ENCODE data around the gene RABL6. TPM values are rescaled to one million over a fixed set of nuclear protein-coding genes. Genes with fewer than 3 reads are reported as not detected.
A peak's percentile ranks its signal among the peaks of the same experiment; 100 is the strongest.

Gene RABL6
- total RNA-seq, 2 donors from 2014 or later, result 159 to 206 TPM

DNA sequence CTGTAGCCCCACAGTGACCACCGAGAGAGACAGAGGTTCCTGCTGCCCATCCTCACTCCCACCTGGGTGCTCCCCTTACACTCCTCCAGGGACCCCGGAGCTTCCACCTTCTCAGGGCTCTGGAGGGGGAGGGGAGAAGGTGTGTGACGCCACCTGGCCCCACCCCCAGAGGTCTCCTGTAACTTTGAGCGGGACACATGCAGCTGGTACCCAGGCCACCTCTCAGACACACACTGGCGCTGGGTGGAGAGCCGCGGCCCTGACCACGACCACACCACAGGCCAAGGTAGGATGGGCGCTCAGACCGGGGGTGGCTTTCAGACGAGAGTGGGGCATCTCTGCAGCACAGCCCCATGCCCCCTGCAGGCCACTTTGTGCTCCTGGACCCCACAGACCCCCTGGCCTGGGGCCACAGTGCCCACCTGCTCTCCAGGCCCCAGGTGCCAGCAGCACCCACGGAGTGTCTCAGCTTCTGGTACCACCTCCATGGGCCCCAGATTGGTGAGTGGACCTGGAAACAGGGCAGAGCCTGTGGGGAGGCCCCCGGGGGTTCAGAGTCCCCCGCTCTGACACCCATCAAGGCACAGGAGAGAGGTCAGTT is 48.9 kb downstream of the RABL6 start:
- peak; percentile 48 for DNase-seq
- Mint-ChIP-seq H3K27me3 (ENCODE audit: insufficient read depth) (no peaks in the 10 kb centered on the region), H3K36me3 (ENCODE audit: low read depth) (peaks cover under 1% of the 10 kb centered on the region), H3K9me3 (no peaks in the 10 kb centered on the region), H3K27ac (no peak overlapping the region), H3K4me1 (no peaks in the 10 kb centered on the region), H3K4me3 (no peak overlapping the region)
- TF ChIP-seq, protein P1, sequence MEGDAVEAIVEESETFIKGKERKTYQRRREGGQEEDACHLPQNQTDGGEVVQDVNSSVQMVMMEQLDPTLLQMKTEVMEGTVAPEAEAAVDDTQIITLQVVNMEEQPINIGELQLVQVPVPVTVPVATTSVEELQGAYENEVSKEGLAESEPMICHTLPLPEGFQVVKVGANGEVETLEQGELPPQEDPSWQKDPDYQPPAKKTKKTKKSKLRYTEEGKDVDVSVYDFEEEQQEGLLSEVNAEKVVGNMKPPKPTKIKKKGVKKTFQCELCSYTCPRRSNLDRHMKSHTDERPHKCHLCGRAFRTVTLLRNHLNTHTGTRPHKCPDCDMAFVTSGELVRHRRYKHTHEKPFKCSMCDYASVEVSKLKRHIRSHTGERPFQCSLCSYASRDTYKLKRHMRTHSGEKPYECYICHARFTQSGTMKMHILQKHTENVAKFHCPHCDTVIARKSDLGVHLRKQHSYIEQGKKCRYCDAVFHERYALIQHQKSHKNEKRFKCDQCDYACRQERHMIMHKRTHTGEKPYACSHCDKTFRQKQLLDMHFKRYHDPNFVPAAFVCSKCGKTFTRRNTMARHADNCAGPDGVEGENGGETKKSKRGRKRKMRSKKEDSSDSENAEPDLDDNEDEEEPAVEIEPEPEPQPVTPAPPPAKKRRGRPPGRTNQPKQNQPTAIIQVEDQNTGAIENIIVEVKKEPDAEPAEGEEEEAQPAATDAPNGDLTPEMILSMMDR (conservative IDR thresholded peaks at IDR 0.05), result peak; percentile 44
- H3K9ac ChIP-seq (ENCODE audit: extremely low read depth, low read length, poor library complexity, severe bottlenecking), result no peak overlapping the region
- no peaks in the 10 kb centered on the region for H3K4me1 ChIP-seq (ENCODE audit: control insufficient read depth, insufficient read depth, low read length)
- H3K9me3 ChIP-seq (ENCODE audit: control insufficient read depth, low read length), result no peaks in the 10 kb centered on the region
- no peaks in the 10 kb centered on the region for H3K27me3 ChIP-seq (ENCODE audit: control insufficient read depth, insufficient read depth, low read length, poor library complexity, severe bottlenecking)
- H3K36me3 ChIP-seq (ENCODE audit: control insufficient read depth, insufficient read depth, low read length), result peaks cover 6% of the 10 kb centered on the region
- WGBS, 2 experiments (ENCODE audit: insufficient coverage in 1 of 2, insufficient read length in 1 of 2), result 90 to 98% methylated on average over 9 to 13 of the region's 14 CpGs
- no peak overlapping the region for H3K27ac ChIP-seq (ENCODE audit: low read depth, low read length)
- no peak overlapping the region for H3K4me3 ChIP-seq (ENCODE audit: low read length)

DNA sequence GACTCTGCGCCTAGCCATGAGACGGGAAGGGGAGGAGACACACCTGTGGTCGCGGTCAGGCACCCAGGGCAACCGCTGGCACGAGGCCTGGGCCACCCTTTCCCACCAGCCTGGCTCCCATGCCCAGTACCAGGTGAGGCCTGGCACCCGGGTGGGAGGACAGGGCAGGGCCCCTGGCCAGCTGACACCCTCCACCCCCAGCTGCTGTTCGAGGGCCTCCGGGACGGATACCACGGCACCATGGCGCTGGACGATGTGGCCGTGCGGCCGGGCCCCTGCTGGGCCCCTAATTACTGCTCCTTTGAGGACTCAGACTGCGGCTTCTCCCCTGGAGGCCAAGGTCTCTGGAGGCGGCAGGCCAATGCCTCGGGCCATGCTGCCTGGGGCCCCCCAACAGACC is 49.4 kb downstream of the RABL6 start:
- Histone ChIP-seq H3K27me3 (ENCODE audit: control insufficient read depth, insufficient read depth, low read length, poor library complexity, severe bottlenecking) (no peaks in the 10 kb centered on the region), H3K9ac (ENCODE audit: extremely low read depth, low read length, poor library complexity, severe bottlenecking) (no peak overlapping the region), H3K4me1 (ENCODE audit: control insufficient read depth, insufficient read depth, low read length) (no peaks in the 10 kb centered on the region), H3K36me3 (ENCODE audit: control insufficient read depth, insufficient read depth, low read length) (peaks cover 11% of the 10 kb centered on the region), H3K4me3 (ENCODE audit: low read length) (no peak overlapping the region), H3K27ac (ENCODE audit: low read depth, low read length) (no peak overlapping the region), H3K9me3 (ENCODE audit: control insufficient read depth, low read length) (no peaks in the 10 kb centered on the region)
- 93 to 96% methylated on average over 15 to 19 of the region's 19 CpGs for WGBS, 2 experiments (ENCODE audit: insufficient coverage in 1 of 2, insufficient read length in 1 of 2)
- TF ChIP-seq, protein P1 (conservative IDR thresholded peaks at IDR 0.05), result no peak
- Mint-ChIP-seq H3K27me3 (ENCODE audit: insufficient read depth) (no peaks in the 10 kb centered on the region), H3K4me3 (no peak overlapping the region), H3K36me3 (ENCODE audit: low read depth) (peaks cover 5% of the 10 kb centered on the region), H3K4me1 (no peaks in the 10 kb centered on the region), H3K27ac (no peak overlapping the region), H3K9me3 (no peaks in the 10 kb centered on the region)
- DNase-seq, result no peak

DNA sequence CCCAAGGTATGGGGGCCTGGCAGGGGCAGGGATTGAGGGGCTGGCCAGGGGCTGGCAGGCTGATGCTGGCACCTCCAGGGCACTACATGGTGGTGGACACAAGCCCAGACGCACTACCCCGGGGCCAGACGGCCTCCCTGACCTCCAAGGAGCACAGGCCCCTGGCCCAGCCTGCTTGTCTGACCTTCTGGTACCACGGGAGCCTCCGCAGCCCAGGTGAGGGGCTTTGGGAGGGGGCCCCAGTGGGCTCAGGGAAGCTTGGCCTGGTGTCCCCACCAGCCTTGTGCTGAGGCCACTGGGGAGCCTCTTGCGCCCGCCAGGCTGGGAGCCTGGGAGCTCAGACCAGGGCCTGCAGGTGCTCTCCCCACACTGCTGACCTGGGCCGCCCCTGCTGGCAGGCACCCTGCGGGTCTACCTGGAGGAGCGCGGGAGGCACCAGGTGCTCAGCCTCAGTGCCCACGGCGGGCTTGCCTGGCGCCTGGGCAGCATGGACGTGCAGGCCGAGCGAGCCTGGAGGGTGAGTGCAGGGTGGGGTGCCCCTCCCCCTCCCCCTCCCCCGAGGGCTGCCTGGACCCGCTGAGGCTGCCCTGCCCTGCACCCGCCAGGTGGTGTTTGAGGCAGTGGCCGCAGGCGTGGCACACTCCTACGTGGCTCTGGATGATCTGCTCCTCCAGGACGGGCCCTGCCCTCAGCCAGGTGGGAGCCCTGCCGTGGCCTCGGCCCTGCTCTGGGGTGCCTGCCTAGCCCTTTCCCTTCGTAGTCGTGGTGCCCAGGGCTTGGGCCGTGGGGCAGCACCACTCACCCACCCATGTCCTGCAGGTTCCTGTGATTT is 50.0 kb downstream of the RABL6 start:
- no peak overlapping the region for H3K27ac Mint-ChIP-seq
- H3K27me3 Mint-ChIP-seq (ENCODE audit: insufficient read depth), result no peaks in the 10 kb centered on the region
- Histone ChIP-seq H3K36me3 (ENCODE audit: control insufficient read depth, insufficient read depth, low read length) (peaks cover 17% of the 10 kb centered on the region), H3K27me3 (ENCODE audit: control insufficient read depth, insufficient read depth, low read length, poor library complexity, severe bottlenecking) (no peaks in the 10 kb centered on the region), H3K9me3 (ENCODE audit: control insufficient read depth, low read length) (no peaks in the 10 kb centered on the region), H3K4me1 (ENCODE audit: control insufficient read depth, insufficient read depth, low read length) (no peaks in the 10 kb centered on the region), H3K4me3 (ENCODE audit: low read length) (no peak overlapping the region), H3K27ac (ENCODE audit: low read depth, low read length) (no peak overlapping the region), H3K9ac (ENCODE audit: extremely low read depth, low read length, poor library complexity, severe bottlenecking) (no peak overlapping the region)
- H3K4me1 Mint-ChIP-seq, result no peaks in the 10 kb centered on the region
- WGBS, 2 experiments (ENCODE audit: insufficient coverage in 1 of 2, insufficient read length in 1 of 2), result 95 to 97% methylated on average over 10 to 28 of the region's 29 CpGs
- DNase-seq, result peak; percentile 63
- TF ChIP-seq, protein P1 (conservative IDR thresholded peaks at IDR 0.05), result no peak
- no peaks in the 10 kb centered on the region for H3K9me3 Mint-ChIP-seq
- H3K36me3 Mint-ChIP-seq (ENCODE audit: low read depth), result peaks cover 8% of the 10 kb centered on the region
- no peak overlapping the region for H3K4me3 Mint-ChIP-seq

Measured in endodermal cell (in vitro differentiated cells).